HG02840 (cell line): ENCODE data around the gene MVB12B.
"Not testable (repeated sequence)": the region's sequence is repeated elsewhere in the genome, so short reads cannot be mapped to it uniquely, and the experiment has no call there.

ENCODE experiments used
- ATAC-seq: cut with Tn5 transposase; IDR thresholded peaks from one replicate; pipeline ENCODE4 v1.9.1; 2021; ENCODE audit warnings: mild to moderate bottlenecking, moderate library complexity, moderate number of reproducible peaks; ENCODE audit not compliant: unreplicated experiment, low FRiP score

Gene MVB12B

DNA sequence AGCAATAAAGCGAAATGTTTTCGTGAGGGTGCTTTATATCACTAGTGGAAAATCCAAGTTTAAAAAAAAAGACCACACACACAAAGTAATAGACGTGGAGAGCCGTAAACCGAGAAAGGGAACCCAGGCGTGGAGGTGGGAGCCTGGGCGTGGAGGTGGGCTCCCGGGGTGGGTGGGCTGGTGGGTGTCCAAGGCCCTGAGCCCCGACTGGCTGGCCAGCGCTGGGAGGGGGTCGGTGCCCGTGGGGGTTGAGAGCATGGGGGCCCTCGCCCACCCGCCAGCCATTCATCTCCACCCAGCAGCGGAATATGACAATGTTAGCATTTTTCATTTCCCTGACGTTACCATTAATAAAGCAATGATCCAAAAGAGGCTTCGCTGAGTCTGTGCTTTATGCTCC, 135.0 kb downstream of the MVB12B start:
- ATAC-seq, result no peak

DNA sequence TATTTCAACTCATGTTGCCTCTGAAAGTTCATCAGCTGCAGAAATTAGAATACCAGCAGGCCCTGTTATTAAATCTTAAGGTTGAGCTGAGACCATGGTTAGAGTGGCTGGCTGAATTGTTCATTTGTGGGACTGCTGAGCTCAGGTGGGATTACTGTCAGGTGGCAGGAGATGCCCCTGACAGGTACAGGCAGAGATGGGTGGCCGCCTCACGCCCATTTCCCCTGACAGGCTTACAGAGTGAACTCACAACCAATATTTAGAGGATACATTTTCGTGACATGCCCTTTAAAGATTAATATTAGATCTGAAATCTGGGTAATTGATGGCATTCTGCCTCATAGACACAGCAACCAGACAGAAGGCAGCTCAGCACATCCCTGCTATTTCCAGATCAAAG, 136.0 kb downstream of the MVB12B start:
- no peak for ATAC-seq

DNA sequence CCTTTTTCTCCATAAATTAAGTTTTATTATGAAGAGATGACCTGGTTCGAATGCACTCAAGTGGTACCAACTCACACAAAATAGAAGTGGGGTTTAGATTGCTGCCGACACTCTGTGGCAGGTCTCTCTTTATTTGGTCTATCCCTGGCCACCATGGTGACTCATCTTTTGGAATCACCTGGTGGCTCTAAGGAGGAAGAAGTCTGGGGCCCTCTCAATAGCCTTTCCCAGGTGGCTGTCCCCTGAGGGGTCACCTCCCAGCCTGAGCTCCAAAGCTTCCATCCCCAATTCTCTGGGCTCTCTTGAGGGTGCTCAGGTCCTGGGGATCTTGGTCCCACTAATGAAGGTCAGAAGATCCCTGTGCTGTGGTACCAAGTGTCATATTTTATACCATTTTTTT, 136.8 kb downstream of the MVB12B start:
- ATAC-seq, result no peak

DNA sequence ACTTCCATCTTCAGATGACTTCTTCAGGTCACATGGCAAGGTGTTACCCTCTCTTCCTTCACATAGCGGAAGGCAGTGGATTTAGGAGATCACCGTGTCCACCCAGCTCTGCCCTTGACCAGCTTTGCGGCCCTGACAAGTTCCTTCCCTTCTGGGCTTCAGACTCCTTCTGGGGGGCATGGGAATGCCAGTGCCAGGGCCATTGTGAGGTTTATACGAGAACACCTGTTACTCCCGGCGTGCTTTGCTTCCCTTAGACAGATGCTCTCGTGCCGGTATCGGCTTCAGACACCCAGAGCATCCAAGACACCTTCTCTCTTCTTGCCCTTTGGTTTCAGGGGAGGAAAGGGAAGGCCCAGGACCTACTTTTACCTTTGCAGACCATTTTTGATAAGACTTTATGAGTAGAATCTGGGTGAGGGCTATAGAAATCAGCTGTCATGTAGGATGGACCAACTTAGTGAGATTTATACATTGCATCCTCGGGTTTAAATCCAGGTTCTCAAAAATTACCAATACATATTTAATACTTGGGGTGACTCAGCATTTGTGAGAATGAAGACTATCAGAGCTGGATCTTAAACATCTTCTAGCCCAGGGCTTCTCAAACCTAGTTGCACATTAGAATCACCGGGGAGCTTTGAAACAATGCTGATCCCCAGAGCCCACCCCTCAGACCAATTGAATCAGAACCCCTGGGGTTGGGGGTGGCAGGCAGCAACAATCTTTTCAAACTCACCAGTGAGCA, 138.2 kb downstream of the MVB12B start:
- ATAC-seq, result no peak

DNA sequence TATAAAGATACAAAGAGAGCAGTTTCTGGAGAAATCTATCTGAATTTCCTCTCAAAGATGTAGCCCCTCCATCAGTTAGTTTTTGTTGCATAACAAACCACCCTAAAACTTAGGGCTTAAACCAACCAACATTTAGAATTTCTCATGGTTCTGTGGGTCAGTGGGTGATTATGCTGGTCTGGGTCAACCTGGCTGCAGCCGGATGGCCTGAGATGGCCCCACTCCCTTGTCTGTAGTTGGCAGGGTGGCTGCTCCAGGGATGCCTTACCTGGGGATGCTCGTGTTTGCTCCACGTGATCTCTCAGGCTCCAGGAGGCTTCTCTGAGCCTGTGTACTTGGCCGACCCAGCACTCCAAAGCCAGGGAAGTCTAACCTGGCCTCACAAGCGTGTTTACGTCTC, 139.3 kb downstream of the MVB12B start:
- ATAC-seq, result no peak

DNA sequence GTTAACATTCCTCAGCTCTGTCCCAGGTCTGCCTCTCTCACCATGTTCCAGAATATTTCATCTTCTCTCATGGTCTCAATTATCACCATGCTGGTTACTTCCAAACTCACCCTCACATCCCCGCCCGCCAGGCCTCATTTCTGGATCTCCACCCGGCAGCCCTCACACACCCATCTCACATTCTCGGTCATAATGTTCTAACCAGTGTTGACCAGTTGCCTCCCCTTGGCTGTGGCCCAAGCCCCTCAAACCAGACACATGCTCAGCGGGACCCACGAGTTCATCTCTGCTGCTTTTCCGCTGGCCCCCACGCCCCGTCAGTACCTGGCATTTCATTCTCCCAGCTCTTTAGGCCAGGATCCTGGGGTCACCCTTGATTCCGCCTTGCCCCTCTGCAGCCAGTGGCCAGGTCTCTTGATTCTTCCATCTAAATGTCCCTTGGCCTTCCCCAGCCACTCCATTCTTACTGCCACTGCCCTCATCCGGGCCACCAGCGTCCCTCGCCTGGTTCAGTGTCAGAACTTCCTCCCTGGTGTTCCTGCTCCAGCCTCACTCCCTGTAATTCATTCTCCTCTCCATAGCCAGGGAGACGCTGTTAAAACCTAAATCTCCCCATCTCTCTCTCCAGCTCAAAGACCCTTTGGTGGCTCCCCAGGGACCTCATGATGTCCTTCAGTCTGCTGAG, 141.7 kb downstream of the MVB12B start:
- no peak for ATAC-seq

DNA sequence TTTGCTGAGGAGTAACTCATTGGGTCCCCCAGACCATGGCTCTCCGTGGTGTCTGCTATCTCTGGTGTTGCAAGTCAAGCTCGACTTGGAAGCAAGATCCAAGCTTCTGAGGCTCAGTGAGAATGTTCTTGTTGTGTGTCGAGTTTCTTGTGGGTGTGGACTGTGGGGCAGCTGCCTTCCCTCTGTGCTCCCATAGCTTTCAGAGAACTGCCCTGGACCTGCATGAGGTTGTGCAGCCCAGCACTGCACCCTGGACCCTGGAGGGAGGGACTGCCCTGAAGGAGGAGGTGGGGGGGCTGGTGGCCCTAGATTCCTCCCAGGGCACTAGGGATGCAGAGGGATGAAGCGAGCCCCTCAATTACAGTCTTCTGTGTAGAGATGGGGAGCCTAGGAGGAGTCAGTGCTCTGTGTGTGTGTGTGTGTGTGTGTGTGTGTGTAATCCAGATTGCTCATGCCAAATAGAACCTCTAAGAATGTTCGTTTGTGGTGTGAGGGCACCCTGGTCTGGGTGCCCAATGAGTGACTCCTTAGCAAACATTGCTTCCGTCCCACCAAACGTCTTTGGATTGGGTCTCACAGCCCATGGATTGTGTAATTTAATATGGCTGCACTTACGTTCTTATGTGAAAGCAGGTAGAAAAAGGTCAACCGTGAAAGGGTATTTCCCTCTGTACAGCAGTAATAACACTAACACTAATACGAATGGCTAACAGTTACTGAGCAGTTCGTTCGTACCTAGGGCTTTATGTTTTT, 143.8 kb downstream of the MVB12B start:
- ATAC-seq, result no peak

DNA sequence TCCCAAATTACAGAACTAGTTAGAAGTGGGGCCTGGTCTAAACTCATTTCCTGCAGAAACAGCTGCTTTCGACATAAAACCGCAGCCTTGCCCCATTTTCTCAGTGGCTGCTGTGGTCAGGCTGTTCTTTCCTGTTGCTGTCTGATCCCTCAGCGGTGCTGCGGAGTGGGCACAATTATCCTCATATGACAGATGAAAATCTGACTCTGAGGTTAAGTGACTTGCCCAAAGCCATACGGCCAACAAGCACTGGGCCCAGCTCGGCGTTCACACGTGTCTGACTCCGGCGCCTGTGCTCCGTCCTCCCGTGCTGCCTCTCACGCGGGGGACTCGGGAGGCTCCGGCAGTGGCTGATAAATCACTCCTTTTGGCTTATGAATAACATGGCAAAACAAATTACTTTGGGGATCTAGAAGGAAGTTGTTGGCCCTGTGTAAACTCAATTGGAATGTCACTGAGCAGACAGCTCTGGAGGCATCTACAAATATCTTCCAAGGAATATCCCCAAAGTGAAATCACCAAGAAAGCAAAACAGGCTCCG, 144.5 kb downstream of the MVB12B start:
- ATAC-seq, result no peak

DNA sequence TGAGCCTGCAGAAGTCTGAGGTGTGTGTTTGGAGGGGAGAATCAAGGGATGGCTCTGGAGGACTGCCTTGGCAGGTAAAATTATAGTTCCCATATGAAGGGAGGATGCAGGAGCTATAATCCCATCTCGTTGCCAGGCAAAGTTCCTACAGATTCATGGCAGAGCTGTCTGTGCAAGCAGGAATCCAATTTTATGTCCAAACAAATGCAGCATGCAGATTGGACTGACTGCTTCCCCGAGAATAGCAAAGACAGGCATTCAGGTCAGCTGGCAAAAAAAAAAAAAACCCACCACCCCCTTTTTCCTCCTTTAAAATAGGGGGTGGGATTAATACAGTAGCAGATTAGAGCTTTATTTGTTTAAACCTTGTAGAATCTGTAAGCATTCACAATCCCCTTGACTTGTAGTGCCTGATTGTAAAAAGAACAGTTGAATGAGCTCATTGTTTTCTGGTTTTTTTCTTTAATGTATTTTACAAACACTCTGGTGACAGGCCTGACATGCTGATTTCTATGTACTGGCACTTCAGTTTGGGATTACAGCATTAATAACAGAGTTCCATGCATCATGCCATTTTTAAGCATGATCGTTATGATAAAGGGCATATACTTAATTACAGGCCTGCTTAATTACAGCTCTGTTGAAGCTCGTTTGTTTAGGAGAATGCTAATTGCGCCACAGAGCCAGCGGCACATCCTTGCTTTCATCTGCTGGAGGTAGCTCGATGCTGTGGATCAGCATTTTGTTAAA, 145.7 kb downstream of the MVB12B start:
- ATAC-seq, result no peak

DNA sequence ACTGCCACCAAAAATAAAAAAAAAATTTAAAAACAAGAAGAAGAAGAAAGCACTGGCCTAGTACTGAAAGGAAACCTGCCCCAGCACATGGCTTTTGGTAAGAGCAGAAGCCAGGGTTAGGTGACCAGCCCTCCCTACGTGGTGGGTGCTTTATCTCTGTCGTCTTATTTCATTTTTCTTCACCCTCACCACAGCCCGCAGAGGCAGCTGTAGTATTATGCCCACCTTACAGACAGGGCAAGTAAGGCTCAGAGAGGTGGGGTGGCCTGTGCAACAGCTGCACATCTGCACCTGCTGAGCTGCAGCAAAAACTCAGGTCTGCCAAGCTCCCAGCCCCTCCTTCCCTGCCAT, 146.3 kb downstream of the MVB12B start:
- no peak for ATAC-seq

DNA sequence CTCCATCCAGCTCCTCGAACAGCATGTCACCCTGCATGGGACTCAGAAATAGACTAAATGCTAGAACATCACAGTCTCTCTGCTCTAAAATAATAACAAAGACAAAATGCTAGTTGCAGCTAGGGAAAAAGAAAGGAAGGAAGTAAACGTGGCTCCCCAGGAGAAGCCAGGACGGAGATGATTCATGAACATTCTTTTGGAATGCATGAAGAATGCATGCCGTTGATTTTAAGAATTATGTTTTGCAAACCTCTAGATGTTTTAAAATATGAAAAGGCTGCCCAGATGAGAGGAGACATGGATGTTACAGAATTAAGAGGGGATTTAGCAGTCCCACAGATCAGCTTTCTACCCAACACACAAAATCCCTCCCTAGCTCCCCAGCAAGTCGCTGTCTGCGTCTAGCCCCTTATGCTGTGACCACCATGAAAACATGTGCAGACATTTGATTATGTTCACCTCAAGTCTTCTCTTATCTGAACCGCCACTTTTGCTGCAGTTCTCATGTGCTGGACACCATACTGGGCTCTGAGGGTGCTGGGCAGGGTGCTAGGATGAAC, 147.7 kb downstream of the MVB12B start:
- ATAC-seq, result no peak

DNA sequence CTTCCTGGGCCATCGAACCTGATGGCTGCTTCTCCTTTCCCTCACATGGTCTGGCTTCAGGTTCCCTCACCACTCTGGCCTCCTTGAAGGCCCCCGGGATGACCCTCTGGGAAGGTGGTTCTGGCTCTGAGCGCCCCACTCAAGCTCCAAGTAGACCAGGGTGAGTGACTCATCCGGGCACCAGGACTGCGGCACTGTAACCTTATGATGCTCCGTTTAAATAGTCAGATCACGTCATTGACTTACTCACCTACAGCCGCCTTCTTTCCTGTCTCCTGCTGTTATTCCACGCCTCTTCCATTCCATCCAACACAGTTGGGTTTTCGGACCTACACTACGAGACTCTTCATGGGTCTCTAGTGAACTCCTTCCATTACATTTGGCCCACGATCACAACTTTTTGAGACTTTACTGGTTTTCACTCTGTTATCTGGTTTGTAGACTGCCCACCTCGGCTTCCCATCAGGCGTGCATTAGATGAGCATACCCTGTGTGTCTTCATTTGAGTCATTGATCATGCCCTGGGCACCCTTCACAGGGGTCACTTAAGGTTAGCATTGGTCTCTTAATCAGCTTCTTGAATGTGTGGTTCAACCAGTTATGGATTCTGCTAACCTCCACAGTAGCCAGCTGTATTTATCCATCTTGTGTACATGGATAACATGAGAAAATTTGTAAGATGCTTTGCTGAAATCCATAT, 148.3 kb downstream of the MVB12B start:
- ATAC-seq, result no peak

DNA sequence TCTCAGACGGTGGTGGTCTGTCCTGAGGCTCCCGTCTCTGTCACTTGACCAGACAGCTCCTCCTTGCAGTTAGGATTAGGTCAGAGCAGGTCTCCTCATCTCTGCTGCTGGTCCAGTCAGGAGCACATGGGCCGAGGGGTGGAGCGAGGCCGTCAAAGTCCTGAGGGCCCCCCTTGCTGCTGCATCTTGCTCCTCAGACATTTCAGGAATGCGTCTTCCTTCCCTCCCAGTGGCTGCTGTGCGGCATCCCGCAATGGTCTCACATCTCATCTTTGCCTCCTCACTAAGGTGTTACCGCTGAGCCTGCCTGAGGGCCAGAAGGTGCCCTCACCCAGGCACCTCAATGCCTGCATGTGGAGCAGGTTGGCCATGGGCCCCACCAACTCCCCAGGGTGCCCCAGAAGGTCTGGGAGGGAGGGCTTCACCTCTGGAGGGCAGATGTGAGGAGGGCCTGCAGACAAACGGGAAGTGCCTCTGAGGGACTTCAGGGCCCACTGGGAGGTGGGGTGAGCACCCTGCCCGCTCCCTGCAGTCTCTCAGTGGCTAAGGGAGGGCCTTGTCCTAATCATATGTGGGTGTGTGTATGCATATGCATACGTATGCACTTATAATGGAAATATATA, 149.4 kb downstream of the MVB12B start:
- no peak for ATAC-seq

DNA sequence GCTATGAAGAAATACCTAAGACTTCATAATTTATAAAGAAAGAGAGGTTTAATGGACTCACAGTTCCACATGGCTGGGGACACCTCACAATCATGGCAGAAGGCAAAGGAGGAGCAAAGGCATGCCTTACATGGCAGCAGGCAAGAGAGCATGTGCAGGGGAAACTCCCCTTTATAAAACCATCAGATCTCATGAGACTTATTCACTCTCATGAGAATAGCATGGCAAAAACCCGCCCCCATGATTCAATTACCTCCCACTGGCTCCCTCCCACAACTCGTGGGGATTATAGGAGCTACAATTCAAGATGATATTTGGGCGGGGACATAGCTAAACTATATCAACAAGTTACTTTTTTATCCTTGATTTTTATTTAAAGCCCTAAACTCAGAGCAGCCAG, 150.8 kb downstream of the MVB12B start:
- not testable (repeated sequence) for ATAC-seq

DNA sequence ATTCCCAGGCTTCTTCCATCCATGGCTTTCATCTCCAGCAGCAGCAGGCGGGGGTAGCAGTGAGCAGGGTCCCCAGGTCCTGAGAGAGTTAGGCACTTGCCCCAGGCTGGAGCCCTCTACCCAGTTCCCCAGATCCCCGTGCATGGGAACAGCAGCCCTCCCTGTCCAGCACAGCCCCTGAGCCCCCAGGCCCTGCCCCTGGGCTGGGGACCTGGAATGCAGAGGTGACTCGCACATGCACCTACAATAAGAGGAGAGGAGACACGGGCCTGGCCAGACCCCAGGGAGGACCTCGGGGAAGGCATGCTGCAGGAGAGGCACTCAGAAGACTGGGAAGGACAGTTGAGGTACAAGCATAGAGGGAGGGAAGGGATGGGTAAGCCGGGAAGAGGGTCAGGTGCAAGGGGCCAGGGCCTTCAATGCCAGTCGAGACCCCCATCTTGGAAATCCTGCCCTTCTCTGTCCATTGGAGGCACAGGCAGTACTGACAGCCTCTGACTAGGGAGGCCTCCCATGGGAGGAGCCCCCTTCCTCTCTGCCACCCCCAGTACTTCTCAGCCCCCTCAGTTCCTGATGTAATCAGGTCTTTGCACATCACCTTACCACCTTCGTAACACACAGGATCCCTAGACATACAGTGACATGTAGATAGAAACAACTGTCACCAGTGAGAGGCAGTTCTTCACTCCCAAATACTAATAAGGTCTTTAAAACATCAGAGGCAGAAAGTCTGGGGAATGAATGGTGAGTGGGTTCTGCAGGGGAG, 151.8 kb downstream of the MVB12B start:
- no peak for ATAC-seq

DNA sequence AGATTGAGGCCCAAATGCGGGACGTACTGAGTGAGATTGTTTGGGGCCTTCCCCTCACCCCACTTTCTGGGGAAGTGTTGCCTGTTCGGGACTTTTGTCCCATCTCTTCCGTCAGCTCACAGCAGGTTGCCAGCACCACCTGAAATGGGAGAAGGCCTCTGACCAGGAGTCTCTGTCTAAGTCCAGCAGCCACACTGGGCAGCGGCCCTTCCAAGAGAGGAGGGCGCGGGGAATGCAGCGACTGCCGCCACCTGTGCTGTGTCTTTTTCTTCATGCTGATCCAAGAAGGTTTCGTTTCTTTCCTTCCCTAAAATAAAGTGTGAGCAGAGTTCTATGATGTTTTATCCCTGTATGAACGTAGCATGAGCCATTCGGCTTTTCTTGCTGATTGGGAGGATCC, 152.9 kb downstream of the MVB12B start:
- ATAC-seq, result no peak

DNA sequence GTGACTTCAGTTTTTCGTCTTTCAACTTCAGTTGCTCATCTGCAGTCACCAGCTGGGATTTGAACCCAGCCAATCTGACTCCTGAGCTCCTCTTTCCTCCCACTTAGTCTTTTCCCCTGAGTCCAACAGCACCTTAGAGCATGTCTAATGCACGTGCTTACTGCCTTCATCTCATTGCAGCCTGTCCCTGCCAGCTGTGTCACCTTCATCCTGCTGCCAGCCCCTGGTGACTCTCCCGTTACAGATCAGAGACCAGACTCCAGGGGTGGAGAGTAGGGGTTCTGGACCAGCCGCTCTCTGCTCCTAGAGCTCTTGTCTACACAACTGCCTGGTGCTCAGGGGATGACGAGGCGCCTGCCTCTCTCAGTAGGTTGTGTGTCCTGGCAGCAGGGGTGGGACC, 154.2 kb downstream of the MVB12B start:
- ATAC-seq, result no peak

DNA sequence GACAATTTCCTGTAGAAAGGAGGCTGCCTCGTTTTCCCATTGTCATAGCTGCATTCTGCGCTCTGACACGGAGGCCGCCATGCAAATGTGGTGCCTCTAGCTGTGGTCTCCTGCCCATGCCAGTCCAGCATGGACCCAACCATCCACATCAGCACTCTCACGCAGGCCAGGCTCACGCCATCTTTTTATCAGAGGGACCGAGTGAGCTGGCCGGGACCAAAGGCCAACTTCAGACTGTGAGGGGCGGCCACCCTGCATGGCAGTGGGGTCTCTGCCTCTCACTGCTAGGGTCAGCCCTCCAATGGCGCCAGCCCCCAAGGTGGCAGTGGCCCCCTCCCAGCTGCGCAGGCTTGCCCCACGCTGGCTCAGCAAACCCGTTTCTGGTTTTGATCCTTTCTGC, 155.2 kb downstream of the MVB12B start:
- ATAC-seq, result no peak
